Measurements from ENCODE around the gene NGEF.
"Not testable (repeated sequence)": the region's sequence is repeated elsewhere in the genome, so short reads cannot be mapped to it uniquely, and the experiment has no call there.

NGEF gene

DNA sequence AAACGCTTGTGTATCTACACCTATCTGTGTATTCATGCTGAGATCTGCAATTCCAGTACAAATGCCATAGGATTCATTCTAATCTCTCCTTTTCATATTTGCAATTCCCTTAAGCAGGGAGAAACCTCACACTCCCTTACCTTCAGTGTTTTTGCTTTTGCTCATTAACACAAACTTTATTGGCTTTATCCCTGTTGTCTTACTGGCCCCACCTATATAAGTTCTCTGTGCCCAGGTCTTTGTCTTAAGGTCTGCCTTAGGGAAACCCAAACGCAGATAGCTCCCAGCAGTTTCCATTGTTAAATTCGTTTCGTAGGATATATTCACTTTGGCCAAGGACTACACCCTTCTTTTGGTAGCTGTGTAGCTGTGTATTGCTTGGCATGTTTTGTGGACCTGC, 147.0 kb downstream of the NGEF start:
- no peak for DNase-seq

DNA sequence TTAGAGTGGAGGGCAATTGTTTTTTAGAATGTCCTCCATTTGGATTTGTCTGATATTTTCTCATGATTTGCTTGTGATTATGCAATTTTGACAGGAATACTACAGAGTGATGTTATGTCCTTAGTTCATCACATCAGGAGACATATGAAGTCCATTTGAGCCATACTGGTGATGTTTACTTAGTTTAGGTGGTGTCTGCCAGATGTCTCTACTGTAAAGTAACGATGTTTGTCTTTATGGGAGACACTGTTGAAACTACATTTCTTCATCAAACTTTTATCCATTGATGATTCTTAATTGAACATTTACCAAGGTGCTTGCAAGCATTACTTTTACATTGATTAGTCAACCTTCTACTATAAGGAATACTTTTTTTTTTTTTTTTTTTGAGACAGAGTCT, 147.9 kb downstream of the NGEF start:
- no peak for DNase-seq

DNA sequence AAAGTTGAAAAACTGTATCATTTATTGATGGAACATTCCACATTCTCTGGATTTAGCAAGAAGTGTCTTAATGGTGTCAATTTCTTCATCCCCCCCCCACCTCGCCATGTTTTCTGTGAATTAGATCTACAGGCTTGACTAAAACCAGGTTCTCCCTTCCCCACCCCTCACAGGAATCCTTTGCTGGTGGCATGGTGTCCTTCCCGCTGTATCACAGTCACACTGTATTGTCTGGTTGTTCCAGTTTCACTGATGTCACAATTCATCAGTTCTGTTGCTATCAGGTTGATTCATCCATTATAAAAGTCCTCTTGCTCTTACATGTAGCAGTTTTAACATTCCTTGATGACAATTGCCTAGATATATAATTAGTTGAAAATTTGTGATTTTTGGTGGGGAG, 149.1 kb downstream of the NGEF start:
- no peak for DNase-seq

DNA sequence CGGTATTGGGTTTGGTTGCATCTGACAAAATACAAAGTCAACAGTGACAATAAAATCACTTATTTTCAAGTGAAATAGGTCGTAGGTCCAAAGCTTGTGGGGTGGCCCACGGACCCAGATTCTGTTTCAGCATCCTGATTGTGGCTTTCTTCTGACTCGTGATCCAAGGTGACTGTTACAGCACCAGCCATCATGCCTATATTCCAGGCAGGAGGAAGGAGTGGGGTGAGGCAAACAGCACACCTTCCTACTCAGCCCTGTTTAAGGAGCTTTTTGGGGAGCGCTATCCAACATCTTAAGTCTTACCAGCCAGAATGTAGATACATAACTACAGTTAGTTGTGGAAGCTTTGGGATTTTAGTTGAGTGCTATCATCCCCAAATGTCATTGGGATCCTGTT, 151.7 kb downstream of the NGEF start:
- no peak for DNase-seq

DNA sequence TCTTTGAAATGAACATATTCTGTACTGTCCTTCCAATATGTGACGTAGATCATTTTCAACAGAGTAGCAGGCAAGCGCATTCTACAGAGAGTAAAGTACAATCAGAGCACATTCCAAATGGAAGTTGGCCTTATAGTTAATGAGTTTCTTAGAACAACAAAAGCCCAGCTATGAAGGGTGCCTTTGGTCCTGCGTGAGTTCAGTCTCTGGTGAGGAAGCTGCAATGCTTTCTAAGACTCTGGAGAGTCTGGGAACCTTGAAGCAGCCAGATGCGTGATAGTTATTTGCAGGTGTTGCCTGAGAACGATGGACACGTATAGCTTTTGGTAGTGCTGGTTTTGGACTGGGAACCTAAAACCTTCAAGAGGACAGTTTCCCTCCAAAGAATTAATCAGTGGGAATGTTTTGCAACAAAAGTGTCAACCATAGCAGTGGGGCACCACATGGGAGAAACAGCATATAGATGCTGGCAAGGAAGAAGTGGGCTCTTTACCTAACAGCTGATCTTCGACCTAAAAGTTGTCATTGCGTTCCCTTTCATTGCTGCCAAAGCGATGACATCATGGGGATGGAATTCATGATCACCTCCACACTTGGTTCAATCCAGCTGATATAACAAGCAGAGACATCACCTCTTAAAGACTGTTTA, 152.3 kb downstream of the NGEF start:
- no peak for DNase-seq

DNA sequence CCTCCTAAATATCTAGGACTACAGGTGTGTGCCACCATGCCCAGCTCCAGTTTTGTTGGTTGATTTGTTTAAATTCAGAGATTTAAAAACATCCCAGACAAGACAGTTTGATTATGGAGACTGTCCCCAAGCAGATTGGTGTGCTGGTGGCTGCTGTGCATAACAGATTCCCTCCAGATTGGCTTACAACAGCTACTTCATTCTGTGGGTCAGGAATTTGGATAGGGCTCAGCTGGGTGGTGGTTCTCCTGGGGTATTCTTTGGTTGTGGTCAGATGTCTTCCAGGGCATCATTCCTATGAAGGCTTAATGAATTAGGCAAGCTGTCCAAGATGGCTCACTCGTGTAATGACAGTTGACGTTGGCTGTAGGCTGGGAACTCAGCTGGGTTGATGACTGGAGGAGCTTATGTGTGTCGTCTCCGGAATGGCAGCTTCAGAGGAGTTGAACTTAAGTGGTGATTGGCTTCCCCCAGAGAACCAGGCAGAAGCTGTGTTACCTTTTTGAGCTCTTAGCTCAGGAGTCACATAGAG, 153.6 kb downstream of the NGEF start:
- no peak for DNase-seq

DNA sequence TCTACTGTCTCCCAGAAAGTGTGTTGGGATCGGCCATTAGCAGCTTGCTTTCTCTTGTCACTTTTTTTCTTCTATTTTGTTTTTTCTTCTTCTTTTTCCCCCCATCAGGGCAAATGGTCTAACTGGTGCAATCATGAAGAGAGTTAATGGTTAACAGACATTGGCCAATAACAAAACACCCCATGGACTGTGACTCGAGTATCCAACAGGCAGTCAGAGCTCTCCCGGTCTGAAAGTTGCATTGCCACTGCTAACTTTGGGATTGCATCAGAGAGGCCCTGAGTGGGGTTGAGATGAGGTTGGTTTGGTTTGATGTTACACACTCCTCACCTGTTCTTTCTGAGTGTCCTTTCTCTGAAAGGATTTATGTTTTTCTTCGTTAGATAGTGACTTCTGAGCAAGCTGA, 155.9 kb downstream of the NGEF start:
- no peak for DNase-seq

DNA sequence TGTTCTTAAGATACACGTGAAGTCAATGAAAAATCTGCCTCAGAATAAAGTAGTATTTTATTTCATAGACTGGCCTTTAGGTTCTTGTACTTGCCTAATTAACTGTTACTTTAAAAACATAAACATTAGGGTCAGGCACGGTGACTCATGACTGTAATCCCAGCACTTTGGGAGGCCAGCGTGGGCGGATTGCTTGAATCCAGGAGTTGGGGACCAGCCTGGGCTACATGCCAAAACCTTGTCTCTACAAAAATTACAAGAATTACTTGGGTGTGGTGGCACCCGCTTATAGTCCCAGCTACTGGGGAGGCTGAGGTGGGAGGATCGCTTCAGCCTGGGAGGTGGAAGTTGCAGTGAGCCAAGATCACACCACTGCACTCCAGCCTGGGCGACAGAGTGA, 159.0 kb downstream of the NGEF start:
- no peak for DNase-seq

DNA sequence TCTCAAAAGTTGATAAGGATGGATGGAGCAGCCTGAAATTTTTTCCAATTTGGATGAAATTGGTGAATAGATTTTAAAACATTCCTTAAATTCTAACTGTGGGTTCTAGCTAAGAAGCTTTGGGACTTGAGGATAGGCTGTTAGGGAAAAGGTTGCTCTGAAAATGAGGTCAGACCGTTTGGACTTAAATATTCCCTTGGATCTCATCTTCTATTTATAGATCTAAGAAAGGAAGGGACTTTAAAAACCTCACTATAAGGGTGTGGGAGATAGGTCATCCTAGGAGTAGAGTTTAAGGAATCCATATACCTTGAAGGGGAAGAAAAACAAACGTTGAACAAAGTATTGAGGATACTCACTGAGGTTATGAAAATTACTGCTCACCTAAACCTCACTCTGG, 160.4 kb downstream of the NGEF start:
- no peak for DNase-seq

DNA sequence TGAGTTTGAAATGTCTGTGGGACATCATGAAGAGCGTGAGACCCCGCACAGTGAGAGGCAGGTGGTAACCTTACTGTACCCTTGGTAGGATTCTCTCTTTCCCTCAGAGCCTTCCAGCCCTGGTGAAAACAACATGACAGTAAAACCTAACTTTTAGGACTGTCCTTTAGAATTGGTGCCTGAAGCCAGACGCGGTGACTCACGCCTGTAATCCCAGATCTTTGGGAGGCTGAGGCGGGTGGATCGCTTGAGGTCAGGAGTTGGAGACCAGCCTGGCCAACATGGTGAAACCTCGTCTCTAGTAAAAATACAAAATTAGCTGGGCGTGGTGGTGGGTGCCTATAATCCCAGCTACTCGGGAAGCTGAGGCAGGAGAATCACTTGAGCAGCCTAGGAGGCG, 161.0 kb downstream of the NGEF start:
- DNase-seq = not testable (repeated sequence)

DNA sequence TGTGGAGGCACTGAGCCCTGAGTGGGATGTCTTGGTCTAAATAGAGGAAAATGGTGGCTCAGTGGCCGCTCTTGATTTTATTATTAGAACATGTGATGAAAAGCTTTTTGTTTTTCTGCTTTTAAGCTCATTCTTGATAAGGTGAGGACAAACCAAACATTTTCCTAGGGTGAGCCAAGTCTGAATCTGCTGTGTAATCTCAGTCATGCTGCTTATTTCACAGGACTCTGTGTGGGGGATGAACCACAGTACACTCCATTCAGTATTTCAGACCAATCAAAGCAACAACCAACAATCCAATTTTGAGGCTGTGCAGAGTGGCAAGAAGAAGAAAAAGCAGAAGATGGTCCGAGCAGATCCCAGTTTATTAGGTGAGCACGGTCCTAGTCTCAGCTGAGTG, 163.0 kb downstream of the NGEF start:
- DNase-seq = no peak

DNA sequence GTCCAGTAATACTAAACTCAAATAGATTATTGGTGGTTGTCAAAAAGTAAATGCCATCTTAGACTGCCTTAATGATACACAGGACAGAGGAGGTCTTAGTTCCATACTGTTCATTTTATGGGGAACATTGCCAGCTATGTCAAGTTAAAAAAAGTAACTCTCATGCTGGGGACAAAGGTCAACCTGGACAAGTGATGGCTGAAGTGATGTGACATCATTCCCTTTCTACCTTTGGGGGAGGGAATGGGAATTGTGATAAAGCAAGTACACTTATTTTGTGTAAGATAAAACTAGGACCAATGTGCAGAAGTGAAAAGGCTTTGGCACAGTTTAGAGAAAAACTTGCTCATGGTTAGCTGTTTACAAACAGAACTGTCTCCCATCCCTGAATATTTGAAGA, 167.0 kb downstream of the NGEF start:
- DNase-seq = no peak

DNA sequence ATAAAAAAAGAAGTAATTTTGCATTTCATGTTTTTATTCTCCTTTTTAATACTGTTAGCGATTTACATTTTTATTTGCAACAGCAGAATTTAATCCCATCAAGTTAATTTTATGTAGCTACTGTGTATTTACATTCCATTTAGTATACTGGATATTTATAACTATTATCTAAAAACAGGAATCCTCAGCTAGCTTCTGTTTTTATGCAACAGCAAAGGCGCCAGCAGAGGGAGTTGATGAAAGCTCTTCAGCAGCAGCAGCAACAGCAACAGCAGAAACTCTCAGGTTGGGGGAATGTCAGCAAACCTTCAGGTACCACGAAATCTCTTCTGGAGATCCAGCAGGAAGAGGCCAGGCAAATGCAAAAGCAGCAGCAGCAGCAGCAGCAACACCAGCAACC, 169.2 kb downstream of the NGEF start:
- DNase-seq = peak; percentile 12 to 34

DNA sequence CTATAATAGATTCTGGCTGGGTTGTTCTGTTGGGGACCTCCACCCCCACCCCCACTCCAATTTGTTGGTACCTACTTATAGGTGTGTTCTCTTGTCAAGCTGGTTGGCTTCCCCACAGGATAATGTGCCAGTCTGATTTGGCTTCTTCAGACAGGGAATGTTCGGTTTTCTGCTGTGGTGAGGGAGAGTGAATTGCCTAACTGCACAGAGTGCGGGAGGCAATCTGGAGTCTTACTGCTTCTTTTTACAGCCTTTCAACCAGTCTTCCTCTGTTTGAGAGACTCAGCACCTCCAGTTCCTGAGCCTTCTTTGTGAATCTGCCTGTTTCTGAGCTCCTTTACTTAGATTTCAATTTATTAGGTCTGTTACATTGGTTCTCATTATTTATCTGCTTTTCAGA, 170.4 kb downstream of the NGEF start:
- no peak for DNase-seq

DNA sequence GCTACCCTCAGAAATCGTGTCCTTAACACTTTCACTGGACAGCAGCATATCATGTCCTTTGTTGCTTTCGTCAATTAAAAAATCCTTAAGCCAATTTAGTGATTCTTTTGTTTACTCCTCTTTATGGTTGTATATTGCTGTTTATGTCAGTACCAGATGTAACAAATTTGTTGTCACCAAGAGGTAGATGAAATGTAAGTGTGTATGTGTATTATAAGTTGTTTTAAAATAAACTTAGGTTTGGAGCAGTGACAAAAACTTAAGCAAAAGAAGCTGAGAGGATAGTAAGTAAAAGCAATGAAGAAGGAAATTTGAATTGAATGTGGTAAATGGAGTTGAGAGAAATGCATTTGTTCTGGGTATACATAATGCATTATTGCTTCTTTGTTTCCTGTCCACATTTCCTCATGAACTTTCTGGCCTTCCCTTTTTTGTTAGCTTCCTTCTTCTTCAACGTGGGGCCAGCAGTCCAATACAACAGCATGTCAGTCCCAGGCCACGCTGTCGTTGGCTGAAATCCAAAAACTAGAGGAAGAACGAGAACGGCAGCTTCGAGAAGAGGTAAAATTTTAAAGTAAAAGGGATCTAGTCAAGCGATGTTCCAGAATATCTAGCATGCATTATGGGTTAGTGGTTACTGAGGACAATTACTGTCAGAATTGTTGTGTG, 173.5 kb downstream of the NGEF start:
- peak; percentile 72 to 80 for DNase-seq

DNA sequence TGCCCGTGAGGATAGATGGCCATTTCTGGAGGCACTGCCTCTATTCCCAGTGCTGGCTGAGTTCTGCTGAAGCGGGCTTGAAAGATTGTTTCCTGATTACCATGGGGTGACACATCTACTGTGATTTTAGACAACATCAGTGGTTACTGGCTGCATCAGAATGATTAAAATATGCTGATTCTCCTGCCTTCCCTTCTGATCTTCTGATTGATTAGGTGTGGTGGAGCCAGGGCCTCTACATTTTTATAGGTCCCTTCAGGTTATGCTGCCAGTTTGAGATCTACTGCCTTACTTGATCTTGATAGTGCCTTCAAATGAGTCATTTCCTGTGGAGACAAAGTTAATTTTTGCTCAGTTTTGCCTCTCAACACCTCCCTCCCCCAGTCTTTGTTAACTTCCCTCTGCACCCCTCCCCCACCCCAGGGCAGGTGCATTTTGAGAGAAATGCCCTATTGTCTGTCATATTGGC, 174.6 kb downstream of the NGEF start:
- peak; percentile 18 to 31 for DNase-seq

DNA sequence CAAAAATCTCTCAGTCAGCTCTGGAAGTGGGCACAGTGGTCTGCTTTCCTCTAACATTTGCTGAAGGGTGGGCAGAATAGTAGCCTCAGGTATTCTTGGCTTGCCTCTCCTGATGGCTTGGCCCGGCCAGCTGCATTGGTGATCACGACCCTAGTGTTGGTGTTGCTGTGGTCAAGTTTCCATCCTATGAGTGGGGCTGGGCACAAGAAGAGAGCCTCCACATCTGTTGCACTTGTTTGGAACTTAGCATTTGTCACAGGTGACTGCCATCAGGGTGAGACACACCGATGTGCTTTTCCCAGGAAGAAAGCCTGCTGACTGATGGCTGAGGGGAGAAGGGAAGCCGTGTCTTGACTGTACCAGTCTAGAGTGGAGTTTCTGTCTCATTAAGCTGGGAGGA, 176.1 kb downstream of the NGEF start:
- DNase-seq = no peak

DNA sequence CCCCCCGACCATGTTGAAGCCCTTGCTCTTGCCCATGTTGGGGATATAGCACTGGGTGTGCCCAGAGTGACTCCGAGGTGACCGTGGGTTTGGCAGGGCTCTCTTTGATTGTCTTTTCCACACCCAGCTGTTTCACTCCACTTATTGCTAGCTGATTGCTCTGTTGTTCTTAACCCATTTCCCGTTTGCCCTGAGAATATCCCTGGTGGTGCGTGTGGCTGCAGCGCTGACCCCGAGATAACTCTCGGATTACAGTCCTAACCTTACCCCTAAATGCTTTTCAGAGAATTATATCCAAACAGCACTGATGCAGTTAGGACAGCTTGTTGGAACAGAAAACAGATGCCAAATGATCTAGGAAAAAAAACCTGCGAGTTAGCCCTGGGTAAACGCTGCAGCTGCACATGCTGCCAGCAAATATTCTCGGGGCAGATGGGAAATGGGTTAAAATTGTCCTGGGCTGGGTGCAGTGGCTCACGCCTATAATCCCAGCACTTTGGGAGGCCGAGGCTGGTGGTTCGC, 177.3 kb downstream of the NGEF start:
- no peak for DNase-seq

DNA sequence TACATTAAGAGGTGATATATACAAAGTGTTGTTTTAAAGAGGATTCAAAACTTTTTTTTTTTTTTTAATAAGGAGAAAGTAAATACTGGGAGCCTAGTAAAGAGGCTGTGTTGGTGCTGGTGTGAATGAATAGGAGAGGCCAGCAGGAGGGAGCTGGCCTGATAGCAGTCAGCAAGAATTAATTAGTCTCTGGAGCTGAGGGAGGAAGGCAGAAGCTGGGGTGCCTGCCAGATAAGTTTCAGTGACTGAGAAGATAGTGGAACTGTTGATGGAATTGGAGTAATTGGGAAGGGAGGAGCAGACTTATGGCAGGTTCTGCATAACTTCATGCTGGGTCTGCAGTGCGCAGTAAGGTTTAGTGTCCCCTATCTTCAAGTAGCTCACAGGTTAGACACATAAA, 179.2 kb downstream of the NGEF start:
- no peak for DNase-seq

DNA sequence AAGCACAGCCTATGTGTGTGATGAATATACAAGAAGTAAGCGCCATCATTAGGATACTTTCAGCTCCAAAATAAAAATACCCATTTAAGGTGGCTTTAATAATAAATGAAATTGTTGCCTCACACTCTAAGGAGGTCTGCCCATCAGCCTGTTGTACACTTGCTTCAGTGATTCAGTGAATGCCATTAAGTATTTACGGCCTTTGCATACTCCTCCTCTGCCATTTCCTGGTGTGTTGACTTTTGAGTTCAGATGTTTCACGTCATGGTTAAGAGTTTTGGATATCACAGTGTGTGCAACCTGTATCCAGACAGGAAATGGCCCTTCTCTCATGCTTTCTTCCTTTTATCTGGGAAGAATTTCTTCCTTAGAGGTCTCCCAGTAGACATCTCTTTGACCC, 181.6 kb downstream of the NGEF start:
- DNase-seq = no peak

DNA sequence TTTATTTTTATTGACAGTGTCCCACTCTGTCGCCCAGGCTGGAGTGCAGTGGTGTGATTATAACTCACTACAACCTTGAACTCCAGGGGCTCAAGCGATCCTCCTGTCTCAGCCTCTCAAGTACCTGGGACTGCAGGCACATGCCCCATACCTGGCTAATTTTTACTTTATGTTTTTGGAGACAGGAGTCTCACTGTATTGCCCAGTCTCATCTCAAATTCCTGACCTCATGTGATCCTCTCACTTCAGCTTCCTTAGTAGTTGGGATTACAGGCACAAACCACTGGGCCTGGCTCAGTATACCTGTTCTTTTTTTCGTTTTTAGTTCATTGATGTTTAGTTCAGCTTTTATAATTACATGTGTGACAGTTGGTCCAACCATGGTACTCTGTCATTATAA, 183.1 kb downstream of the NGEF start:
- DNase-seq = no peak

Data from Kasumi-1 (cell line).